GM23338 (cell line): Measurements from ENCODE around the gene RNF150. TPM values are rescaled to one million over a fixed set of nuclear protein-coding genes. Genes with fewer than 3 reads are reported as not detected.

Source experiments
- ATAC-seq: fragments of 200-7000 bp; cut with Tn5 transposase; 3 replicates; pipeline ENCODE4 v1.9.1; 2020
- DNase-seq: peaks from one replicate; pipeline ENCODE4 v3.0.0-alpha.2; 2015; ENCODE audit warnings: low spot score
- H2AFZ ChIP-seq: fragments of 200-600 bp; sonication (generic); 2 replicates; pipeline ENCODE4 v1.8.0; 2016; ENCODE audit warnings: antibody characterized with exemption, mild to moderate bottlenecking, moderate library complexity
- H3F3A ChIP-seq: fragments of 200-600 bp; sonication (generic); replicated peaks from 2 replicates; pipeline ENCODE4 v1.8.0; 2017; ENCODE audit warnings: antibody characterized with exemption, mixed run types, low read depth
- H3K27ac ChIP-seq: fragments of 200-600 bp; sonication (generic); 2 replicates; pipeline ENCODE4 v1.6.1; 2016; ENCODE audit warnings: low read depth
- H3K27me3 ChIP-seq: fragments of 200-600 bp; sonication (generic); 2 replicates; pipeline ENCODE4 v1.8.0; 2016; ENCODE audit warnings: mild to moderate bottlenecking, mixed run types, moderate library complexity; ENCODE audit not compliant: insufficient read depth
- H3K36me3 ChIP-seq: fragments of 200-600 bp; sonication (generic); 2 replicates; pipeline ENCODE4 v1.8.0; 2016; ENCODE audit warnings: mild to moderate bottlenecking; ENCODE audit not compliant: insufficient read depth
- H3K4me1 ChIP-seq: fragments of 200-600 bp; sonication (generic); 2 replicates; pipeline ENCODE4 v1.8.0; 2016; ENCODE audit warnings: mild to moderate bottlenecking, moderate library complexity; ENCODE audit not compliant: insufficient read depth
- H3K4me2 ChIP-seq: fragments of 200-600 bp; sonication (generic); 2 replicates; pipeline ENCODE4 v1.7.1; 2017; ENCODE audit warnings: mixed run types
- H3K4me3 ChIP-seq: fragments of 200-600 bp; sonication (generic); 2 replicates; pipeline ENCODE4 v1.6.1; 2016; ENCODE audit warnings: mixed run types
- H3K79me2 ChIP-seq: fragments of 200-600 bp; sonication (generic); replicated peaks from 2 replicates; pipeline ENCODE4 v1.8.0; 2017; ENCODE audit warnings: mild to moderate bottlenecking; ENCODE audit not compliant: insufficient read depth
- H3K9me2 ChIP-seq: fragments of 200-600 bp; sonication (generic); 2 replicates; pipeline ENCODE4 v1.8.0; 2017; ENCODE audit not compliant: insufficient read depth
- H4K20me1 ChIP-seq: fragments of 200-600 bp; sonication (generic); replicated peaks from 2 replicates; pipeline ENCODE4 v1.8.0; 2017; ENCODE audit warnings: mild to moderate bottlenecking; ENCODE audit not compliant: insufficient read depth
- H3K27ac Mint-ChIP-seq: 2 replicates; pipeline ENCODE4 v1.8.0; 2020; ENCODE audit warnings: inconsistent platforms, mild to moderate bottlenecking, moderate library complexity, mixed read lengths
- H3K27me3 Mint-ChIP-seq: 3 replicates; pipeline ENCODE4 v1.8.0; 2022; ENCODE audit warnings: low read depth, mild to moderate bottlenecking, moderate library complexity, mixed read lengths, inconsistent platforms; ENCODE audit not compliant: insufficient read depth, poor library complexity
- H3K36me3 Mint-ChIP-seq: 3 replicates; pipeline ENCODE4 v1.8.0; 2021; ENCODE audit warnings: low read depth, mild to moderate bottlenecking, inconsistent platforms, moderate library complexity, mixed read lengths
- H3K4me1 Mint-ChIP-seq: 3 replicates; pipeline ENCODE4 v1.8.0; 2020; ENCODE audit warnings: mild to moderate bottlenecking, inconsistent platforms, mixed read lengths
- H3K4me3 Mint-ChIP-seq: 3 replicates; pipeline ENCODE4 v1.8.0; 2021; ENCODE audit warnings: moderate library complexity, mild to moderate bottlenecking, inconsistent platforms, mixed read lengths
- H3K9me3 Mint-ChIP-seq: 3 replicates; pipeline ENCODE4 v1.8.0; 2020; ENCODE audit warnings: moderate library complexity, mild to moderate bottlenecking, inconsistent platforms, mixed read lengths
- EZH2 ChIP-seq: fragments of 200-600 bp; sonication (generic); IDR thresholded peaks from one replicate; pipeline ENCODE4 v1.8.0; 2017; ENCODE audit warnings: antibody characterized with exemption, mild to moderate bottlenecking, low read depth; ENCODE audit not compliant: unreplicated experiment
- EZH2phosphoT487 ChIP-seq: fragments of 200-600 bp; sonication (generic); IDR thresholded peaks from one replicate; pipeline ENCODE4 v1.8.1; 2018; ENCODE audit warnings: antibody characterized with exemption; ENCODE audit not compliant: unreplicated experiment
- JUNB ChIP-seq: IDR thresholded peaks from one replicate; pipeline ENCODE4 v1.6.1; 2016; ENCODE audit warnings: antibody characterized with exemption; ENCODE audit not compliant: unreplicated experiment
- NANOG ChIP-seq: IDR thresholded peaks from 2 replicates; pipeline ENCODE4 v1.6.1; 2016; ENCODE audit warnings: antibody characterized with exemption, borderline replicate concordance
- STAT1 ChIP-seq: IDR thresholded peaks from one replicate; pipeline ENCODE4 v1.6.1; 2016; ENCODE audit warnings: antibody characterized with exemption; ENCODE audit not compliant: unreplicated experiment
- ZNF114 ChIP-seq: fragments of 250-450 bp; sonication (Bioruptor Pico); IDR thresholded peaks from 2 replicates; pipeline ENCODE4 v1.5.0; 2020; ENCODE audit warnings: mild to moderate bottlenecking, moderate library complexity
- ZNF331 ChIP-seq: fragments of 250-450 bp; sonication (Bioruptor Pico); IDR thresholded peaks from 2 replicates; pipeline ENCODE4 v1.5.0; 2020; ENCODE audit warnings: low read depth, mild to moderate bottlenecking, moderate library complexity
- polyA plus RNA-seq: library from polyadenylated mRNA; unstranded; fragments of >200 nt; fragmentation: Nextera tagmentation; extraction: Ambion mirVana; gene quantifications from 2 replicates; pipeline ENCODE4 v1.2.1, GENCODE V29; 2016
- total RNA-seq: library from RNA; depleted of rRNA; stranded (reverse); fragments of >200 nt; shearing (Covaris generic); gene quantifications from 2 replicates; pipeline ENCODE4 v1.2.3, GENCODE V29; 2014
- TF ChIP-seq, protein P1 (sequence below), 2 experiments: fragments of 200-600 bp in 1 of 2; sonication (generic) in 1 of 2; conservative IDR thresholded peaks; 2 replicates each; pipeline versions ENCODE4 v1.5.1 to v1.6.1; 2016 to 2017; ENCODE audit warnings: antibody characterized with exemption in 2 of 2, low read depth in 2 of 2, mild to moderate bottlenecking in 2 of 2, moderate library complexity in 1 of 2
- TF ChIP-seq, protein P2 (sequence below): fragments of 250-450 bp; sonication (Bioruptor Pico); IDR thresholded peaks from 2 replicates; pipeline ENCODE4 v1.5.0; 2020; ENCODE audit warnings: mild to moderate bottlenecking, moderate library complexity

The RNF150 gene
- total and polyA plus RNA-seq, 2 experiments from 2014 or later, result 1.3 to 6.1 TPM

DNA sequence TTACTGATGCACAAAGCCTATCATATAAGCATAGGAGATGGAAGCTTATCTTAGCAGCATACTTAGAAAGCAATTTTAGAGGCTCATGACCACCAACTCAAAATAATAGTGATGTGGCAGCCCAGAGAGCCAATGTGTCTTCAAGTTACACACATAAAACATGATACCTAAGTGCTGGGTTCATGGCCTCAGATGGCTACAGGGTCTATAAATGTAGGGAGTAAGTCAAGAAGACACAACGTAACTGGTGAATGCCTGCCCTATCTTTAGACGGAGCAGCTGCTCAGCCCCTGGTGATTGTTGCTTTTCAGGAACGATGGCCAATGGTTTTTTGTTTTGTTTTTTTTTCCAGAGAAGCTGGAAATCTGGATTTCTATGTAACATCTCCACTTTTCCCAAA lies 42.8 kb downstream of the RNF150 start:
- no peak overlapping the region for H3K27ac Mint-ChIP-seq
- no peaks in the 10 kb centered on the region for H3K79me2 ChIP-seq
- H4K20me1 ChIP-seq, result no peaks in the 10 kb centered on the region
- DNase-seq (no peak), ATAC-seq (no peak)
- peaks cover 15% of the 10 kb centered on the region for H3K9me3 Mint-ChIP-seq
- no peak overlapping the region for H2AFZ ChIP-seq
- H3K4me3 Mint-ChIP-seq, result no peak overlapping the region
- H3K4me3 ChIP-seq, result no peak overlapping the region
- H3K9me2 ChIP-seq, result no peaks in the 10 kb centered on the region
- no peak overlapping the region for H3K4me2 ChIP-seq
- peaks cover 8% of the 10 kb centered on the region; the same call in 2 of the 3 replicates for H3K36me3 Mint-ChIP-seq
- no peaks in the 10 kb centered on the region for H3K27me3 ChIP-seq
- no peaks in the 10 kb centered on the region for H3K36me3 ChIP-seq
- no peak overlapping the region for H3K27ac ChIP-seq
- no peaks in the 10 kb centered on the region for H3K4me1 Mint-ChIP-seq
- TF ChIP-seq ZNF114 (CRISPR knock-in tag) (no peak), ZNF331 (CRISPR knock-in tag) (no peak), EZH2 (no peak), STAT1 (no peak), NANOG (no peak), JUNB (no peak), EZH2phosphoT487 (no peak)
- TF ChIP-seq, protein P1, sequence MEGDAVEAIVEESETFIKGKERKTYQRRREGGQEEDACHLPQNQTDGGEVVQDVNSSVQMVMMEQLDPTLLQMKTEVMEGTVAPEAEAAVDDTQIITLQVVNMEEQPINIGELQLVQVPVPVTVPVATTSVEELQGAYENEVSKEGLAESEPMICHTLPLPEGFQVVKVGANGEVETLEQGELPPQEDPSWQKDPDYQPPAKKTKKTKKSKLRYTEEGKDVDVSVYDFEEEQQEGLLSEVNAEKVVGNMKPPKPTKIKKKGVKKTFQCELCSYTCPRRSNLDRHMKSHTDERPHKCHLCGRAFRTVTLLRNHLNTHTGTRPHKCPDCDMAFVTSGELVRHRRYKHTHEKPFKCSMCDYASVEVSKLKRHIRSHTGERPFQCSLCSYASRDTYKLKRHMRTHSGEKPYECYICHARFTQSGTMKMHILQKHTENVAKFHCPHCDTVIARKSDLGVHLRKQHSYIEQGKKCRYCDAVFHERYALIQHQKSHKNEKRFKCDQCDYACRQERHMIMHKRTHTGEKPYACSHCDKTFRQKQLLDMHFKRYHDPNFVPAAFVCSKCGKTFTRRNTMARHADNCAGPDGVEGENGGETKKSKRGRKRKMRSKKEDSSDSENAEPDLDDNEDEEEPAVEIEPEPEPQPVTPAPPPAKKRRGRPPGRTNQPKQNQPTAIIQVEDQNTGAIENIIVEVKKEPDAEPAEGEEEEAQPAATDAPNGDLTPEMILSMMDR (conservative IDR thresholded peaks at IDR 0.05; ENCODE audit: low read depth in 2 of 2), result no peak
- no peaks in the 10 kb centered on the region for H3K4me1 ChIP-seq
- H3K27me3 Mint-ChIP-seq, result no peaks in the 10 kb centered on the region
- H3F3A ChIP-seq, result no peaks in the 10 kb centered on the region

DNA sequence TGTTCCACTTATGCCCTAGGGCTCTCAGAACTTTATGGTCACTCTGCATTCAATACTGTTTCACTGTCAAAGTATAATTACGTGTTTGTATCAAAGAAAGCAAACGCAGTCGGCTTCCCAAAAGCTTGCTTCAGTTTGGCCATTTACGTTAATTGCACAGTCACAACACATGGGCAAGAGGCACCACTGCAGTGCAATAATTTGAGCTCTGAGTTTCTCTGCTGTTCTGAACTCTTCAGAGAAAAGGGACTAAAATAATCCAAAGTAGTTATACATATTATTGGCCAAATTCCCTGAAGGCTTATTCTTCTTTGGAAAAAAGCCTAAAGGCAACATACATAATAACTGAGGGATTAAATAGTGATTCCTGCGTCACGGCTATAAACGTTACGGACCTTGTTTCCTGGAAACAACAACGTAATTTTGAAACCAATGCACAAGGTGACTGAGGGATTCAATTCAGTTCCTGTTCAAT lies 51.3 kb downstream of the RNF150 start:
- 0 out of 3 replicates have a peak, but pooled peaks cover 4% of the 10 kb centered on the region for H3K9me3 Mint-ChIP-seq
- 0 out of 3 replicates have a peak, but pooled peaks cover 3% of the 10 kb centered on the region for H3K36me3 Mint-ChIP-seq
- Histone ChIP-seq H3K4me2 (no peak overlapping the region), H3K79me2 (no peaks in the 10 kb centered on the region), H3K4me3 (no peak overlapping the region), H3F3A (no peaks in the 10 kb centered on the region), H3K4me1 (peaks cover 12% of the 10 kb centered on the region), H2AFZ (no peak overlapping the region), H3K9me2 (no peaks in the 10 kb centered on the region), H4K20me1 (no peaks in the 10 kb centered on the region), H3K36me3 (no peaks in the 10 kb centered on the region), H3K27ac (no peak overlapping the region), H3K27me3 (no peaks in the 10 kb centered on the region)
- H3K4me3 Mint-ChIP-seq, result no peak overlapping the region
- H3K27me3 Mint-ChIP-seq, result no peaks in the 10 kb centered on the region
- ATAC-seq (no peak), DNase-seq (no peak)
- peaks cover 7% of the 10 kb centered on the region for H3K4me1 Mint-ChIP-seq
- no peak overlapping the region for H3K27ac Mint-ChIP-seq
- TF ChIP-seq, protein P2, sequence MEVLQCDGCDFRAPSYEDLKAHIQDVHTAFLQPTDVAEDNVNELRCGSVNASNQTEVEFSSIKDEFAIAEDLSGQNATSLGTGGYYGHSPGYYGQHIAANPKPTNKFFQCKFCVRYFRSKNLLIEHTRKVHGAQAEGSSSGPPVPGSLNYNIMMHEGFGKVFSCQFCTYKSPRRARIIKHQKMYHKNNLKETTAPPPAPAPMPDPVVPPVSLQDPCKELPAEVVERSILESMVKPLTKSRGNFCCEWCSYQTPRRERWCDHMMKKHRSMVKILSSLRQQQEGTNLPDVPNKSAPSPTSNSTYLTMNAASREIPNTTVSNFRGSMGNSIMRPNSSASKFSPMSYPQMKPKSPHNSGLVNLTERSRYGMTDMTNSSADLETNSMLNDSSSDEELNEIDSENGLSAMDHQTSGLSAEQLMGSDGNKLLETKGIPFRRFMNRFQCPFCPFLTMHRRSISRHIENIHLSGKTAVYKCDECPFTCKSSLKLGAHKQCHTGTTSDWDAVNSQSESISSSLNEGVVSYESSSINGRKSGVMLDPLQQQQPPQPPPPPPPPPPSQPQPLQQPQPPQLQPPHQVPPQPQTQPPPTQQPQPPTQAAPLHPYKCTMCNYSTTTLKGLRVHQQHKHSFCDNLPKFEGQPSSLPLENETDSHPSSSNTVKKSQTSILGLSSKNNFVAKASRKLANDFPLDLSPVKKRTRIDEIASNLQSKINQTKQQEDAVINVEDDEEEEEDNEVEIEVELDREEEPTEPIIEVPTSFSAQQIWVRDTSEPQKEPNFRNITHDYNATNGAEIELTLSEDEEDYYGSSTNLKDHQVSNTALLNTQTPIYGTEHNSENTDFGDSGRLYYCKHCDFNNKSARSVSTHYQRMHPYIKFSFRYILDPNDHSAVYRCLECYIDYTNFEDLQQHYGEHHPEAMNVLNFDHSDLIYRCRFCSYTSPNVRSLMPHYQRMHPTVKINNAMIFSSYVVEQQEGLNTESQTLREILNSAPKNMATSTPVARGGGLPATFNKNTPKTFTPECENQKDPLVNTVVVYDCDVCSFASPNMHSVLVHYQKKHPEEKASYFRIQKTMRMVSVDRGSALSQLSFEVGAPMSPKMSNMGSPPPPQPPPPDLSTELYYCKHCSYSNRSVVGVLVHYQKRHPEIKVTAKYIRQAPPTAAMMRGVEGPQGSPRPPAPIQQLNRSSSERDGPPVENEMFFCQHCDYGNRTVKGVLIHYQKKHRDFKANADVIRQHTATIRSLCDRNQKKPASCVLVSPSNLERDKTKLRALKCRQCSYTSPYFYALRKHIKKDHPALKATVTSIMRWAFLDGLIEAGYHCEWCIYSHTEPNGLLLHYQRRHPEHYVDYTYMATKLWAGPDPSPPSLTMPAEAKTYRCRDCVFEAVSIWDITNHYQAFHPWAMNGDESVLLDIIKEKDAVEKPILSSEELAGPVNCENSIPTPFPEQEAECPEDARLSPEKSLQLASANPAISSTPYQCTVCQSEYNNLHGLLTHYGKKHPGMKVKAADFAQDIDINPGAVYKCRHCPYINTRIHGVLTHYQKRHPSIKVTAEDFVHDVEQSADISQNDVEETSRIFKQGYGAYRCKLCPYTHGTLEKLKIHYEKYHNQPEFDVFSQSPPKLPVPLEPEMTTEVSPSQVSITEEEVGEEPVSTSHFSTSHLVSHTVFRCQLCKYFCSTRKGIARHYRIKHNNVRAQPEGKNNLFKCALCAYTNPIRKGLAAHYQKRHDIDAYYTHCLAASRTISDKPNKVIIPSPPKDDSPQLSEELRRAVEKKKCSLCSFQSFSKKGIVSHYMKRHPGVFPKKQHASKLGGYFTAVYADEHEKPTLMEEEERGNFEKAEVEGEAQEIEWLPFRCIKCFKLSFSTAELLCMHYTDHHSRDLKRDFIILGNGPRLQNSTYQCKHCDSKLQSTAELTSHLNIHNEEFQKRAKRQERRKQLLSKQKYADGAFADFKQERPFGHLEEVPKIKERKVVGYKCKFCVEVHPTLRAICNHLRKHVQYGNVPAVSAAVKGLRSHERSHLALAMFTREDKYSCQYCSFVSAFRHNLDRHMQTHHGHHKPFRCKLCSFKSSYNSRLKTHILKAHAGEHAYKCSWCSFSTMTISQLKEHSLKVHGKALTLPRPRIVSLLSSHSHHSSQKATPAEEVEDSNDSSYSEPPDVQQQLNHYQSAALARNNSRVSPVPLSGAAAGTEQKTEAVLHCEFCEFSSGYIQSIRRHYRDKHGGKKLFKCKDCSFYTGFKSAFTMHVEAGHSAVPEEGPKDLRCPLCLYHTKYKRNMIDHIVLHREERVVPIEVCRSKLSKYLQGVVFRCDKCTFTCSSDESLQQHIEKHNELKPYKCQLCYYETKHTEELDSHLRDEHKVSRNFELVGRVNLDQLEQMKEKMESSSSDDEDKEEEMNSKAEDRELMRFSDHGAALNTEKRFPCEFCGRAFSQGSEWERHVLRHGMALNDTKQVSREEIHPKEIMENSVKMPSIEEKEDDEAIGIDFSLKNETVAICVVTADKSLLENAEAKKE (CRISPR knock-in tag), result no peak
- TF ChIP-seq, protein P1 (conservative IDR thresholded peaks at IDR 0.05; ENCODE audit: low read depth in 2 of 2), result no peak
- TF ChIP-seq NANOG, result no peak
